HepG2 (cell line): ENCODE results near the gene TFF2. TPM values are rescaled to one million over a fixed set of nuclear protein-coding genes. Genes with fewer than 3 reads are reported as not detected.

ENCODE experiments used
- ATF3 ChIP-seq: sonication (generic); formaldehyde crosslinking; IDR thresholded peaks from 2 replicates; pipeline ENCODE4 v1.4.0; 2020; ENCODE audit warnings: missing genetic modification reagents
- CTCF ChIP-seq: sonication (generic); formaldehyde crosslinking; IDR thresholded peaks from 2 replicates; pipeline ENCODE4 v1.5.0; 2020; ENCODE audit warnings: mild to moderate bottlenecking, missing genetic modification reagents, moderate library complexity
- DMAP1 ChIP-seq: IDR thresholded peaks from 2 replicates; pipeline ENCODE4 v1.6.1; 2016
- E2F1 ChIP-seq: sonication (generic); formaldehyde crosslinking; IDR thresholded peaks from 2 replicates; pipeline ENCODE4 v1.5.0; 2020; ENCODE audit warnings: missing genetic modification reagents
- FOSL2 ChIP-seq: sonication (generic); formaldehyde crosslinking; IDR thresholded peaks from 2 replicates; pipeline ENCODE4 v1.4.0; 2020; ENCODE audit warnings: missing genetic modification reagents
- IKZF1 ChIP-seq: fragments of 450-650 bp; IDR thresholded peaks from 2 replicates; pipeline ENCODE4 v1.7.1; 2016
- NFAT5 ChIP-seq: sonication (generic); formaldehyde crosslinking; IDR thresholded peaks from 2 replicates; pipeline ENCODE4 v1.4.0; 2020; ENCODE audit warnings: missing genetic modification reagents
- NFE2L2 ChIP-seq: fragments of 150-350 bp; IDR thresholded peaks from 2 replicates; pipeline ENCODE4 v1.6.1; 2014; ENCODE audit warnings: low read length
- SKIL ChIP-seq: sonication (generic); formaldehyde crosslinking; IDR thresholded peaks from 2 replicates; pipeline ENCODE4 v1.8.0; 2022; ENCODE audit warnings: missing genetic modification reagents, mild to moderate bottlenecking, moderate library complexity, borderline replicate concordance
- SOX5 ChIP-seq: IDR thresholded peaks from 2 replicates; pipeline ENCODE4 v1.6.1; 2016; ENCODE audit warnings: borderline replicate concordance
- SP140L ChIP-seq: sonication (generic); formaldehyde crosslinking; IDR thresholded peaks from 2 replicates; pipeline ENCODE4 v1.4.0; 2020; ENCODE audit warnings: missing genetic modification reagents, borderline replicate concordance
- TAF1 ChIP-seq: sonication (generic); formaldehyde crosslinking; IDR thresholded peaks from 2 replicates; pipeline ENCODE4 v1.4.0; 2020; ENCODE audit warnings: missing genetic modification reagents
- ZBTB7A ChIP-seq: sonication (generic); formaldehyde crosslinking; IDR thresholded peaks from 2 replicates; pipeline ENCODE4 v1.8.0; 2022; ENCODE audit warnings: mild to moderate bottlenecking, missing genetic modification reagents
- ZNF33A ChIP-seq: sonication (generic); formaldehyde crosslinking; IDR thresholded peaks from 2 replicates; pipeline ENCODE4 v1.5.1; 2020; ENCODE audit warnings: missing genetic modification reagents, mild to moderate bottlenecking, moderate library complexity, borderline replicate concordance
- ZNF441 ChIP-seq: sonication (generic); formaldehyde crosslinking; IDR thresholded peaks from 2 replicates; pipeline ENCODE4 v1.7.0; 2021; ENCODE audit warnings: missing genetic modification reagents, borderline replicate concordance
- ZNF512B ChIP-seq: sonication (generic); formaldehyde crosslinking; IDR thresholded peaks from 2 replicates; pipeline ENCODE4 v1.5.1; 2020; ENCODE audit warnings: missing genetic modification reagents, mild to moderate bottlenecking, borderline replicate concordance
- polyA plus RNA-seq, 8 experiments: library from polyadenylated mRNA; depleted of rRNA in 3 of 8; stranded (reverse) in 7 of 8; unstranded in 1 of 8; fragments of >200 nt; fragmentation: Illumina TruSeq in 4 of 8; extraction: Trizol in 4 of 8; gene quantifications; 2 replicates each; pipeline versions ENCODE4 v1.2.1 to v1.2.3, GENCODE V29; 2011 to 2016; ENCODE audit warnings: low read depth in 4 of 8, missing spikeins in 1 of 8, mixed read lengths in 1 of 8; ENCODE audit not compliant: insufficient read depth in 1 of 8
- total RNA-seq, 5 experiments: library from RNA; depleted of rRNA; stranded (reverse); fragments of >200 nt; fragmentation: Illumina TruSeq; extraction: Trizol; gene quantifications; 2 replicates each; pipeline ENCODE4 v1.2.3, GENCODE V29; 2016; ENCODE audit warnings: low read depth in 1 of 5

Gene TFF2
- total and polyA plus RNA-seq, 2 of the 13 experiments (the other 11 are each of a cell fraction or from before 2014, with no cell fraction given) = 1.5 TPM; not detected in 1

- peak; percentile 82 for TF ChIP-seq FOSL2 (CRISPR knock-in tag)
- no peak for TF ChIP-seq ZNF441
- TF ChIP-seq SKIL (CRISPR knock-in tag) = peak; percentile 86
- TF ChIP-seq NFE2L2 = no peak
- no peak for TF ChIP-seq NFAT5 (CRISPR knock-in tag)
- no peak for TF ChIP-seq ZBTB7A (CRISPR knock-in tag)
- TF ChIP-seq SOX5 = peak; percentile 93
- TF ChIP-seq ATF3 (CRISPR knock-in tag) = peak; percentile 32; the same call in 1 of the 2 replicates
- no peak for TF ChIP-seq ZNF33A
- TF ChIP-seq E2F1 = no peak
- TF ChIP-seq CTCF (CRISPR knock-in tag) = no peak
- TF ChIP-seq DMAP1 (CRISPR knock-in tag) = peak; percentile 41; the same call in 1 of the 2 replicates
- TF ChIP-seq IKZF1 = no peak
- no peak; the same call in 1 of the 2 replicates for TF ChIP-seq ZNF512B (CRISPR knock-in tag)
- TF ChIP-seq SP140L (CRISPR knock-in tag) = no peak
- TF ChIP-seq TAF1 (CRISPR knock-in tag) = no peak
These were observed 35.3 kb upstream of the TFF2 start (continued) for GRCh38 chr21:42386034-42386591.
